IMR-90 (cell line): ENCODE measurements around the gene KRTAP1-5. TPM values are rescaled to one million over a fixed set of nuclear protein-coding genes. Genes with fewer than 3 reads are reported as not detected.
"Not testable (repeated sequence)": the region's sequence is repeated elsewhere in the genome, so short reads cannot be mapped to it uniquely, and the experiment has no call there.

Experiments used
- ATAC-seq: fragments of 200-7000 bp; cut with Tn5 transposase; 2 replicates; pipeline ENCODE4 v1.9.1; 2020; ENCODE audit warnings: low read depth, mild to moderate bottlenecking, moderate library complexity
- BruUV-seq: library from RNA; stranded (reverse); fragments of 400-500 nt; replicated peaks from 2 replicates; lab custom pipeline; 2021; lab: Mats Ljungman, UMichigan
- CTCF ChIA-PET: fragments of 300-600 bp; formaldehyde crosslinking; extraction: SDS; loops from one replicate; lab custom pipeline; 2021; ENCODE audit warnings: antibody characterized with exemption; lab: Yijun Ruan, JAX
- POLR2A ChIA-PET: fragments of 300-600 bp; sonication (Branson Sonifier 250); formaldehyde crosslinking; loops from one replicate; lab custom pipeline; 2022; ENCODE audit warnings: antibody characterized with exemption; ENCODE audit not compliant: unreplicated experiment; lab: Charles Lee
- DNase-seq: peaks from one replicate; pipeline ENCODE4 v3.0.0; 2013
- H2AFZ ChIP-seq: replicated peaks from 2 replicates; pipeline ENCODE3; 2013; ENCODE audit warnings: low read length, mild to moderate bottlenecking; ENCODE audit not compliant: poor library complexity
- H2AK5ac ChIP-seq: 2 replicates; pipeline ENCODE4 v1.6.1; 2013; ENCODE audit warnings: low read depth, low read length, inconsistent platforms
- H2AK9ac ChIP-seq: replicated peaks from 2 replicates; pipeline ENCODE3; 2013; ENCODE audit warnings: mild to moderate bottlenecking, low read depth, low read length, moderate library complexity; ENCODE audit not compliant: poor library complexity
- H2BK120ac ChIP-seq: 2 replicates; pipeline ENCODE4 v1.6.1; 2013; ENCODE audit warnings: low read depth, low read length, inconsistent platforms
- H2BK15ac ChIP-seq: 3 replicates; pipeline ENCODE4 v1.6.1; 2013; ENCODE audit warnings: low read depth, low read length, inconsistent platforms
- H2BK20ac ChIP-seq: 2 replicates; pipeline ENCODE4 v1.6.1; 2013; ENCODE audit warnings: low read depth, mild to moderate bottlenecking, inconsistent platforms, low read length, moderate library complexity
- H2BK5ac ChIP-seq: 2 replicates; pipeline ENCODE4 v1.6.1; 2013; ENCODE audit warnings: mild to moderate bottlenecking, low read depth, low read length, inconsistent platforms; ENCODE audit not compliant: poor library complexity, severe bottlenecking
- H3K14ac ChIP-seq: replicated peaks from 2 replicates; pipeline ENCODE4 v1.6.1; 2013; ENCODE audit warnings: low read depth, low read length, inconsistent platforms
- H3K18ac ChIP-seq: 2 replicates; pipeline ENCODE4 v1.6.1; 2013; ENCODE audit warnings: low read depth, low read length, control low read depth
- H3K23ac ChIP-seq: 2 replicates; pipeline ENCODE4 v1.6.1; 2013; ENCODE audit warnings: low read depth, low read length, inconsistent platforms
- H3K27ac ChIP-seq: 2 replicates; pipeline ENCODE4 v1.5.1; 2013; ENCODE audit warnings: mild to moderate bottlenecking, control low read depth, low read length; ENCODE audit not compliant: insufficient read depth
- H3K27me3 ChIP-seq: 2 replicates; pipeline ENCODE4 v1.6.1; 2013; ENCODE audit warnings: low read length; ENCODE audit not compliant: control insufficient read depth, insufficient read depth
- H3K36me3 ChIP-seq: 2 replicates; pipeline ENCODE4 v1.6.1; 2013; ENCODE audit warnings: low read length, mixed read lengths; ENCODE audit not compliant: control insufficient read depth, insufficient read depth
- H3K4ac ChIP-seq: 2 replicates; pipeline ENCODE4 v1.6.1; 2013; ENCODE audit warnings: low read depth, low read length, inconsistent platforms
- H3K4me1 ChIP-seq: 2 replicates; pipeline ENCODE4 v1.6.1; 2013; ENCODE audit warnings: low read length, mixed read lengths; ENCODE audit not compliant: control insufficient read depth, insufficient read depth
- H3K4me2 ChIP-seq: 2 replicates; pipeline ENCODE4 v1.6.1; 2013; ENCODE audit warnings: low read depth, mild to moderate bottlenecking, control low read depth, low read length, moderate library complexity
- H3K4me3 ChIP-seq: 2 replicates; pipeline ENCODE4 v1.5.1; 2013; ENCODE audit warnings: low read depth, mild to moderate bottlenecking, control low read depth, low read length, moderate library complexity; ENCODE audit not compliant: insufficient read depth
- H3K56ac ChIP-seq: 2 replicates; pipeline ENCODE4 v1.6.1; 2013; ENCODE audit warnings: low read length, inconsistent platforms; ENCODE audit not compliant: insufficient read depth; ENCODE audit errors: extremely low read depth
- H3K79me1 ChIP-seq, 2 experiments: 2 replicates each; pipeline ENCODE4 v1.6.1; 2013; ENCODE audit warnings: low read length in 2 of 2, inconsistent platforms in 1 of 2, low read depth in 1 of 2
- H3K9ac ChIP-seq: 2 replicates; pipeline ENCODE4 v1.6.1; 2013; ENCODE audit warnings: low read depth, low read length, control low read depth
- H3K9me1 ChIP-seq: 2 replicates; pipeline ENCODE4 v1.6.1; 2013; ENCODE audit warnings: low read length, inconsistent platforms; ENCODE audit not compliant: insufficient read depth
- H3K9me3 ChIP-seq: 2 replicates; pipeline ENCODE4 v1.6.1; 2013; ENCODE audit warnings: low read length; ENCODE audit not compliant: control insufficient read depth, insufficient read depth
- H4K20me1 ChIP-seq: 2 replicates; pipeline ENCODE4 v1.6.1; 2013; ENCODE audit warnings: low read length, inconsistent platforms; ENCODE audit not compliant: insufficient read depth
- H4K5ac ChIP-seq: 2 replicates; pipeline ENCODE4 v1.6.1; 2013; ENCODE audit warnings: mild to moderate bottlenecking, low read depth, low read length, control low read depth
- H4K8ac ChIP-seq, 2 experiments: 2 replicates each; pipeline ENCODE4 v1.6.1; 2013; ENCODE audit warnings: low read depth in 2 of 2, low read length in 2 of 2, control low read depth in 1 of 2, inconsistent platforms in 1 of 2
- H4K91ac ChIP-seq: 2 replicates; pipeline ENCODE4 v1.6.1; 2013; ENCODE audit warnings: low read depth, low read length, inconsistent platforms; ENCODE audit not compliant: insufficient read depth
- WGBS, 2 experiments: methylation state at CpG; one replicate each; pipeline versions ENCODE4 v1.1.5 to v1.1.7; 2013; ENCODE audit warnings: missing lambda C conversion rate in 2 of 2; ENCODE audit not compliant: insufficient read length in 1 of 2; ENCODE audit errors: extremely low coverage in 2 of 2; 5-methylcytosine and 5-hydroxymethylcytosine counted together
- dilution Hi-C: fragments of 300-500 bp; cut with HindIII; formaldehyde crosslinking; loops from one replicate; pipeline ENCODE4 v1.14.3; 2018; ENCODE audit warnings: low sequenced_read_pairs; ENCODE audit not compliant: unreplicated experiment
- in situ Hi-C: fragments of 300-500 bp; cut with MboI; formaldehyde crosslinking; loops from 3 replicates; pipeline ENCODE4 v1.14.3; 2019; ENCODE audit warnings: low sequenced_read_pairs, inconsistent platforms, mixed read lengths
- intact Hi-C: fragments of 100-400 bp; cut with micrococcal nuclease; formaldehyde crosslinking; loops from 2 replicates; pipeline ENCODE4 v1.10.0; 2022
- polyA plus RNA-seq, 3 experiments: library from polyadenylated mRNA; depleted of rRNA; stranded (reverse); fragments of >200 nt; gene quantifications; 2 replicates each; pipeline ENCODE4 v1.2.3, GENCODE V29; 2012; ENCODE audit warnings: low replicate concordance in 1 of 3
- total RNA-seq: library from RNA; depleted of rRNA; stranded (reverse); fragments of >200 nt; gene quantifications from 2 replicates; pipeline ENCODE4 v1.2.3, GENCODE V29; 2012

KRTAP1-5 gene
- total and polyA plus RNA-seq, 2 of the 4 experiments (the other 2 are of a cell fraction), result 27.0 to 34.8 TPM

DNA sequence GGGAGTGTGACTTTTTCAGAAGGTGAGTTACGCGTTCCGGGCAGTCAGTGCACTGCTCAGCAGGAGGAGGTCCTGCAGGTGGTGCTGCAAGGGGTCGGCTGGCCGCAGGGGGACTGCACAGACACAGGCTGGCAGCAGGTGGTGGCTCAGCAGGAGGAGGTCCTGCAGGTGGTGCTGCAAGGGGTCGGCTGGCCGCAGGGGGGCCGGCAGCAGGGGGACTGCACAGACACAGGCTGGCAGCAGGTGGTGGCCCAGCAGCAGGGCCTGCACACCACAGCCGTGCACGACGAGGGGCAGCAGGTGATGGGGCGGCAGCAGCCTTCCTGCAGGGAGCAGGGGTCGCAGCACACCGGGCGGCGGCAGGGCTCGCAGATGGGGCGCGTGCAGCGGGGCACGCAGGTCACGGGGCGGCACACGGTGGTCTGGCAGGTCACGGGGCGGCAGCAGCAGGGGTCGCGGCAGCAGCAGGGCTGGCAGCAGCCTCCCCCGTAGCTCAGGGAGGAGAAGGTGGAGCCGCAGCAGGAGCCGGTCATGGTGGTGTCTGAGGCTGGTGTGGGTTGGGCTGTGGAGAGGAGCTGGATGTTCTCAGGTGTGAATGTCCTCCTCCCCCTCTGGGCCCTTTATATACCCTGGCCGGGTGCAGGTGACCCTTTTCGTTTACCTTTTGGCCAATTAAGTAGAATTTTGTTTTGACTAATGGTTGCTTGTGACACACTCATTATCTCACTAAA, 19.9 kb upstream of the KRTAP1-5 start, which contains the start of gene KRTAP2-1:
TSS of gene KRTAP2-1 (minus strand) at position 582 of the 731 bp plus-strand sequence. CDS start at position 533, 49 bp downstream.
- Histone ChIP-seq H3K14ac (peak within 1 kb of the TSS; percentile 86), H3K27ac (peak within 1 kb of the TSS; percentile 69; the same call in 1 of the 2 replicates), H4K8ac (peak within 1 kb of the TSS; percentile 33 to 76; a peak in 3 of 4 replicates), H2BK20ac (peak within 1 kb of the TSS; percentile 93), H3K9me1 (peaks cover 11% of the 10 kb centered on the region; the same call in 1 of the 2 replicates), H2BK15ac (peak within 1 kb of the TSS; percentile 84), H3K56ac (peak within 1 kb of the TSS; percentile 58), H2AK5ac (peak within 1 kb of the TSS; percentile 90), H2BK5ac (peak within 1 kb of the TSS; percentile 82), H2BK120ac (peak within 1 kb of the TSS; percentile 88), H3K18ac (peak within 1 kb of the TSS; percentile 97), H4K91ac (peak within 1 kb of the TSS; percentile 85), H3K23ac (0 out of 2 replicates have a peak within 1 kb of the TSS, but pooled peaks have one; percentile 58), H3K4ac (peak within 1 kb of the TSS; percentile 80)
- H3K27me3 ChIP-seq, H3K4me2 ChIP-seq, BruUV-seq, H4K20me1 ChIP-seq, H3K9ac ChIP-seq, H3K79me1 ChIP-seq, intact Hi-C loops, ATAC-seq, H3K4me3 ChIP-seq, H2AK9ac ChIP-seq, CTCF ChIA-PET, POLR2A ChIA-PET, dilution Hi-C loops, H4K5ac ChIP-seq, H3K36me3 ChIP-seq, DNase-seq, H2AFZ ChIP-seq, H3K9me3 ChIP-seq, H3K4me1 ChIP-seq, in situ Hi-C loops: not testable (repeated sequence)
- no CpG with 5 or more reads among the region's 33 CpGs for WGBS, 2 experiments
